Central memory CD8-positive, alpha-beta T cell (primary cell): ENCODE results near the gene LENG1.
A peak's percentile ranks its signal among the peaks of the same experiment; 100 is the strongest.

Source experiments
- ATAC-seq: fragments of 150-1000 bp; cut with Tn5 transposase; replicated peaks from 2 replicates; pipeline ENCODE4 v1.10.0; 2022; ENCODE audit warnings: mild to moderate bottlenecking, moderate FRiP score, moderate number of reproducible peaks; ENCODE audit not compliant: poor library complexity, severe bottlenecking; ENCODE audit errors: extremely low read depth
- DNase-seq, 2 donors: peaks; one replicate each; pipeline ENCODE4 v3.0.0; 2021; ENCODE audit warnings: low spot score in 2 of 2
- H3K27ac Mint-ChIP-seq: one replicate; pipeline ENCODE4 v1.8.0; 2022; ENCODE audit warnings: low read depth, mild to moderate bottlenecking, moderate library complexity, mixed read lengths
- H3K27me3 Mint-ChIP-seq: one replicate; pipeline ENCODE4 v1.8.0; 2022; ENCODE audit warnings: mixed read lengths
- H3K36me3 Mint-ChIP-seq: one replicate; pipeline ENCODE4 v1.8.0; 2022; ENCODE audit warnings: mild to moderate bottlenecking, moderate library complexity, mixed read lengths; ENCODE audit not compliant: insufficient read depth
- H3K4me1 Mint-ChIP-seq: one replicate; pipeline ENCODE4 v1.8.0; 2022; ENCODE audit warnings: mixed read lengths
- H3K4me3 Mint-ChIP-seq: one replicate; pipeline ENCODE4 v1.8.0; 2022; ENCODE audit warnings: mild to moderate bottlenecking, moderate library complexity, mixed read lengths
- H3K9me3 Mint-ChIP-seq: one replicate; pipeline ENCODE4 v1.8.0; 2022; ENCODE audit warnings: mixed read lengths

Gene LENG1

GRCh38 chr19:54138489-54139256 is 20.8 kb downstream of the LENG1 start:
- peaks cover 33% of the 10 kb centered on the region for H3K36me3 Mint-ChIP-seq
- H3K27ac Mint-ChIP-seq: peak overlapping the region; percentile 97
- no peak for ATAC-seq
- H3K4me3 Mint-ChIP-seq: peak overlapping the region; percentile 94
- no peak for DNase-seq
- peaks cover 55% of the 10 kb centered on the region for H3K4me1 Mint-ChIP-seq
- no peaks in the 10 kb centered on the region for H3K27me3 Mint-ChIP-seq
- no peaks in the 10 kb centered on the region for H3K9me3 Mint-ChIP-seq

DNA sequence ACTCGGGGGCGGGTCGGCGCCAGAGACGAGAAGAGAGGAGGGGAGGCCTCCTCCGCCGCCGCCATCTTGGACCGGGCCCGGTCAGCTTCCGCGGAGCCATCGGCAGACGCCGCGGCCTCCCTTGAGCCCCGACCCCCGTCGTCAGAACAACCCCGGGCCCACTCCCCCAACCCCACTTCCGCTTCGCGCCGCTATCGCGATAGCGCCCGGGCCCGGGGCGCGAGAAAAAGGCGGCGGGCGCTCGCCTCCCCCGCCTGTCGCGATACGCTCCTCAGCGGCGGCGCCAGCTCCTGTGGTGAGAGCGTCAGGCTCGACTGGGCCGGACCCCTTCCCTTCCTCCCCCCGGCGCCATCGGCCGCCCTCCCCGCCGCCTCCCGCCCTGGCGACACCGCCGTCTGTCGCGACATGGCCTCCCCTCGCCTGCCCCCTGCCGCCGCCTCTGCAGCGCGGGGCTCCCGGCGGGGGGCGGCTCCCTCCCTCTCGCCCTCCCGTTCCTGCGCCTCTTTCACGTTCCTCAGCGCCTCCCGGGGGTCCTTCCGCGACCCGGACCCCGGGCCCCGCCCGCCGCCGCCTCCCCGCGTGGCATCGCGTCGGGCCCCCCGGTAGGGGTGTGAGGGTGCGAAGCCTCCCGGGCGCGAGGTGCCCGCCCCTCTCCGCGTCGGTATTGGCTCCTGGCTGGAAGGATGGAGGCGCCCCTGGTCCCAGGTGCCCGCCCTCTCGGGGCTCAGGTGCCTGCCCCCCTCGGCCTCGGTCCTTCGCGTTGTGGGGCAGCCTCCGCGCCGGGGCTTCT is 21.6 kb downstream of the LENG1 start, which contains the start of gene CNOT3:
Gene CNOT3 (plus strand): TSS at position 64 of the 790 bp plus-strand sequence. CDS start 5,217 bp downstream, outside the sequence.
- peak within 1 kb of the TSS; percentile 94 for H3K4me3 Mint-ChIP-seq
- H3K4me1 Mint-ChIP-seq: peaks cover 54% of the 10 kb centered on the region
- peak within 1 kb of the TSS; percentile 97 for H3K27ac Mint-ChIP-seq
- no peaks in the 10 kb centered on the region for H3K9me3 Mint-ChIP-seq
- DNase-seq (peak; percentile 27 to 30), ATAC-seq (no peak)
- H3K36me3 Mint-ChIP-seq: peaks cover 34% of the 10 kb centered on the region
- no peaks in the 10 kb centered on the region for H3K27me3 Mint-ChIP-seq

- ATAC-seq: peak; percentile 84
- DNase-seq: peak; percentile 95 to 100
- Mint-ChIP-seq H3K4me1 (peaks cover 49% of the 10 kb centered on the region), H3K4me3 (peak overlapping the region; percentile 94), H3K27ac (peak overlapping the region; percentile 77), H3K36me3 (peaks cover 29% of the 10 kb centered on the region), H3K9me3 (no peaks in the 10 kb centered on the region), H3K27me3 (no peaks in the 10 kb centered on the region)
Observed at GRCh38 chr19:54136864-54137698, 22.4 kb downstream of the LENG1 start.

DNA sequence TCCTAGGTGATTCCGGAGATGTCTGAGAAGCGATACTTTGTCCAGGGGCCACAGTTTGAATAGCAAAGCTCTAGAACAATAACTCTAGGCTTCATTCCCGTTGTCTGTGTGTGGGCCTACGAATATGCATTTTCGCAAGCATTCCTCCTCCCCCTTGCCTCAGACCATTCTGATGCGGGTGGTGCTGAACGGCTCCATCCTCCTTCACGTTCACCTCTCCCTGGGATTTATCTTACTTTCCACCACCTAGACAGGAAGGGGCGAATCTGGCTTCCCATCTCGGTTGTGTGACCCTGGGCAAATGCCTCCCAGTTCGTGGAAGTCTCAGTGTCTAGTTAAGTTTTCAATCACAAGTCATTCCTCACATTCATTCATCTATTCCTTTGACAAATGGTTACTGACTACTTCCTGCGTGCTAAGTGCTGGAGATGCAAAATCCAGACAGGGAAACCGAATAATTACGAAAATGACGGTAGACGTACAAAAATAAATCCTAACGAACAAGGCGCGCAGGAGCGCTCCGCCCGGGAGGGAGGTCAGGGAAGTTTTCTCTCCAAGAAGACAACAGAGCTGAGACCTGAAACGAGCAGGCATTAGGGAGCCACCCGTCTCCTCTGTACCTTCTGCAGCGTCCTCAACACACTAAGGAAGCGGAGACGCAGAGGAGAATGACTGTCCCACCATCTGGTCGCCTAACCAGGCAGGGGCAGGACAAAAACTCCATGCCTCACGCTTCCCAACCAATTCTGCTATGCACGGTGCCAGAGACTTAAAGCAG is 23.2 kb downstream of the LENG1 start:
- Mint-ChIP-seq H3K36me3 (peaks cover 26% of the 10 kb centered on the region), H3K27ac (peak overlapping the region; percentile 77), H3K4me3 (peak overlapping the region; percentile 94), H3K4me1 (peaks cover 41% of the 10 kb centered on the region), H3K27me3 (no peaks in the 10 kb centered on the region), H3K9me3 (no peaks in the 10 kb centered on the region)
- DNase-seq: no peak
- ATAC-seq: no peak

DNA sequence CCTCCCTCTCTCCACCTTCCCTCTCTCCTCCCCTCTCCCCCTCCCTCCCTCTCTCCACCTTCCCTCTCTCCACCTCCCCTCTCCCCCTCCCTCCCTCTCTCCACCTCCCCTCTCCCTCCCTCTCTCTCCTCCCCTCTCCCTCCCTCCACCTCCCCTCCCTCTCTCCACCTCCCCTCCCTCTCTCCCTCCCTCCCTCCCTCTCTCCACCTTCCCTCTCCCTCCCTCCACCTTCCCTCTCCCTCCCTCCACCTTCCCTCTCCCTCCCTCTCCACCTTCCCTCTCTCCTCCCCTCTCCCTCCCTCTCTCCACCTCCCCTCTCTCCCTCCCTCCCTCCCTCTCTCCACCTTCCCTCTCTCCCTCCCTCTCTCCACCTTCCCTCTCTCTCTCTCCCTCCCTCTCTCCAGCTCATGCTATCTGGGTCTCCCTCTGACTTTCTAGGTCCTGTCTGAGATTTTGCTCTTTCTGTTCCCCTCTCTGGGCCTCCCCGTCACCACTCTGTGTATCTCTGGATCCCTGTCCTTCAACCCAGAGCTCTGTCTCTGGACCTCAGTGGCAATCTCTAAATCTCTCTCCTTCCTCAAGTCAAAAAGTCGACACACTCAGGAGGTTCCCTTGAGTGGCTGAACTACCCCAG is 25.4 kb downstream of the LENG1 start:
- no peak overlapping the region for H3K4me3 Mint-ChIP-seq
- H3K9me3 Mint-ChIP-seq: no peaks in the 10 kb centered on the region
- H3K36me3 Mint-ChIP-seq: peaks cover 26% of the 10 kb centered on the region
- ATAC-seq: no peak
- peak overlapping the region; percentile 89 for H3K27ac Mint-ChIP-seq
- no peak for DNase-seq
- H3K27me3 Mint-ChIP-seq: no peaks in the 10 kb centered on the region
- H3K4me1 Mint-ChIP-seq: peaks cover 23% of the 10 kb centered on the region

DNA sequence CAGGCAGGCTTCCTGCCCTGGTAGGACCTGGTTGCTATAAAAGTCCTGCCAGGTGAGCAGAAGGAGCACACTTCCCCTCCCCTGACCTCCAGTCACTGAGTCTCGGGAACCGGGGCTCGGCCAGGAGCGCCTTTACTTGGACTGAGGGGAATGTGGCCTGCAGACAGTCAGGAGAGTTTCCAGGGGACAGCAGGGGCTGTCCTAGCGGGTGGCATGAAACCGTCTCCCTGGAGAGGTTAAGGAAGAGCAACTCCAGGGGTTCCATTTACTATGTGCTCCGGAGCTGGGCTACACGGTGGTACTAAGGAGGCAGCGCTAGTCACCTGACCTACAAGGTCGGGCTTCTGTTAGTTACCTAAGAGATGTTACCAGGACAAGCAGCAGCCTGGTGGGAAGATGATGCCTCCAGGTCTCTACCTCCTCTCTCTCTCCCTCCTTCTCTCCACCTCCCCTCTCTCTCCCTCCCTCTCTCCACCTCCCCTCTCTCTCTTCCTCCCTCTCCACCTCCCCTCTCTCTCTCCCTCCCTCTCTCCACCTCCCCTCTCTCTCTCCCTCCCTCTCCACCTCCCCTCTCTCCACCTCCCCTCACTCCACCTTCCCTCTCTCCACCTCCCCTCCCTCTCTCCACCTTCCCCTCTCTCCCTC is 26.1 kb downstream of the LENG1 start:
- DNase-seq: no peak
- no peak for ATAC-seq
- H3K36me3 Mint-ChIP-seq: peaks cover 22% of the 10 kb centered on the region
- no peak overlapping the region for H3K27ac Mint-ChIP-seq
- H3K27me3 Mint-ChIP-seq: no peaks in the 10 kb centered on the region
- no peaks in the 10 kb centered on the region for H3K9me3 Mint-ChIP-seq
- no peak overlapping the region for H3K4me3 Mint-ChIP-seq
- peaks cover 17% of the 10 kb centered on the region for H3K4me1 Mint-ChIP-seq

DNA sequence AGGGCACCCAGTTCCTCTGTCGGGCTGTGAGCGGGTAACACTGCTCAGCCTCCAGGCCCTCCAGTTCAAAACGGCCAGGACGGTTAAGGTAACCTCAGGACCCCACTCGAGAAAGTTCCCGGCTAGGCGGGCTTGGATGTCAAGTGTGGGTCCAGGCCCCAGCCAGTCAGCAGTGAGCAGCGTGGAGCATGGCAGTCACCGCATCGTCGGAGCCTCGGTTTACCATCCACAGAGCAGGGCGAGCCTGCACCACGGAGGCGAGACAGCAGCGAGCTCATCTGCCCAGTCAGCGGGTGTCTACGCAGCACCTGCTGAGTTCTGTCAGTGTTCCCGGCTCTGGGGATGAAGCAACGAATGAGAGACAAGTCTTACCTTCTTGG is 29.9 kb downstream of the LENG1 start:
- DNase-seq: no peak
- no peaks in the 10 kb centered on the region for H3K9me3 Mint-ChIP-seq
- H3K4me1 Mint-ChIP-seq: peaks cover 5% of the 10 kb centered on the region
- H3K27me3 Mint-ChIP-seq: no peaks in the 10 kb centered on the region
- peaks cover 16% of the 10 kb centered on the region for H3K36me3 Mint-ChIP-seq
- no peak overlapping the region for H3K27ac Mint-ChIP-seq
- H3K4me3 Mint-ChIP-seq: no peak overlapping the region
- ATAC-seq: no peak

- H3K27ac Mint-ChIP-seq: no peak overlapping the region
- no peaks in the 10 kb centered on the region for H3K9me3 Mint-ChIP-seq
- DNase-seq: no peak
- H3K4me1 Mint-ChIP-seq: no peaks in the 10 kb centered on the region
- H3K36me3 Mint-ChIP-seq: peaks cover 15% of the 10 kb centered on the region
- no peak overlapping the region for H3K4me3 Mint-ChIP-seq
- ATAC-seq: no peak
- no peaks in the 10 kb centered on the region for H3K27me3 Mint-ChIP-seq
Observed at GRCh38 chr19:54128796-54129616, 30.5 kb downstream of the LENG1 start.

- H3K4me3 Mint-ChIP-seq: no peak overlapping the region
- peaks cover 16% of the 10 kb centered on the region for H3K36me3 Mint-ChIP-seq
- H3K27me3 Mint-ChIP-seq: no peaks in the 10 kb centered on the region
- no peaks in the 10 kb centered on the region for H3K4me1 Mint-ChIP-seq
- DNase-seq (no peak), ATAC-seq (no peak)
- no peak overlapping the region for H3K27ac Mint-ChIP-seq
- no peaks in the 10 kb centered on the region for H3K9me3 Mint-ChIP-seq
Observed at GRCh38 chr19:54128441-54128725, 31.1 kb downstream of the LENG1 start.

GRCh38 chr19:54127688-54128440 is 31.7 kb downstream of the LENG1 start:
- Mint-ChIP-seq H3K9me3 (no peaks in the 10 kb centered on the region), H3K36me3 (peaks cover 17% of the 10 kb centered on the region), H3K27ac (no peak overlapping the region), H3K4me3 (no peak overlapping the region), H3K27me3 (no peaks in the 10 kb centered on the region), H3K4me1 (no peaks in the 10 kb centered on the region)
- no peak for ATAC-seq
- no peak for DNase-seq
